Globus pallidus (tissue), 1 donor: ENCODE data around the gene ROGDI.
A peak's percentile ranks its signal among the peaks of the same experiment; 100 is the strongest.

ENCODE experiments used
- DNase-seq: peaks from one replicate; pipeline ENCODE4 v3.0.0-alpha.2; 2015; ENCODE audit warnings: low spot score

The ROGDI gene

GRCh38 chr16:4814046-4814445 is 11.6 kb upstream of the ROGDI start:
- DNase-seq: no peak

GRCh38 chr16:4813251-4814003 is 11.0 kb upstream of the ROGDI start:
- DNase-seq: no peak

GRCh38 chr16:4811773-4812172 is 9.3 kb upstream of the ROGDI start:
- DNase-seq: no peak

- DNase-seq: no peak
These were observed 8.8 kb upstream of the ROGDI start for GRCh38 chr16:4811242-4811641.

- DNase-seq: no peak
These were observed 3.8 kb upstream of the ROGDI start for GRCh38 chr16:4806280-4806679.

- DNase-seq: no peak
These were observed 2.8 kb upstream of the ROGDI start for GRCh38 chr16:4805231-4805630.

GRCh38 chr16:4803898-4804762 is 1.7 kb upstream of the ROGDI start:
- no peak for DNase-seq

- DNase-seq: no peak
These were observed 990 bp upstream of the ROGDI start for GRCh38 chr16:4803401-4803844.

GRCh38 chr16:4802659-4803287 is 340 bp upstream of the ROGDI start:
- peak; percentile 93 for DNase-seq

GRCh38 chr16:4801051-4801961 is 1.1 kb downstream of the ROGDI start:
- peak; percentile 24 for DNase-seq

- DNase-seq: peak; percentile 96
These were observed 2.0 kb downstream of the ROGDI start for GRCh38 chr16:4800290-4801041.

GRCh38 chr16:4799171-4799855 is 3.1 kb downstream of the ROGDI start:
- DNase-seq: no peak

GRCh38 chr16:4798456-4798855 is 4.0 kb downstream of the ROGDI start:
- DNase-seq: no peak

- DNase-seq: no peak
These were observed 4.6 kb downstream of the ROGDI start for GRCh38 chr16:4797805-4798252.

GRCh38 chr16:4796982-4797804 is 5.2 kb downstream of the ROGDI start:
- no peak for DNase-seq

GRCh38 chr16:4795828-4796572 is 6.4 kb downstream of the ROGDI start:
- no peak for DNase-seq

GRCh38 chr16:4795181-4795827 is 7.1 kb downstream of the ROGDI start, which contains the start of gene SMIM22:
Gene SMIM22 (plus strand): TSS chr16:4795369. CDS start chr16:4795735, 366 bp downstream.
- no peak for DNase-seq

- DNase-seq: no peak
These were observed 9.4 kb downstream of the ROGDI start for GRCh38 chr16:4792951-4793513.
